GDM1 (cell line): ENCODE data around the gene CEP43.
A peak's percentile ranks its signal among the peaks of the same experiment; 100 is the strongest.

Source experiments
- DNase-seq: peaks from one replicate; lab custom pipeline; 2025; lab: John Stamatoyannopoulos, UW

CEP43 gene

GRCh38 chr6:166999145-166999883 is at the start of gene CEP43:
Gene CEP43 (plus strand): TSS chr6:166999397. CDS start chr6:166999413, 16 bp downstream.
- DNase-seq: peak; percentile 97

GRCh38 chr6:166949528-166950442 is 49.4 kb upstream of the CEP43 start:
- DNase-seq: no peak

GRCh38 chr6:166950443-166950821 is 48.8 kb upstream of the CEP43 start:
- DNase-seq: no peak

- DNase-seq: peak; percentile 41
Measured at GRCh38 chr6:166950892-166951669, 48.1 kb upstream of the CEP43 start.

- no peak for DNase-seq
Measured at GRCh38 chr6:166951670-166952060, 47.5 kb upstream of the CEP43 start.

- no peak for DNase-seq
Measured at GRCh38 chr6:166952121-166952520, 47.1 kb upstream of the CEP43 start.

- DNase-seq: no peak
Measured at GRCh38 chr6:166952567-166953486, 46.4 kb upstream of the CEP43 start.

GRCh38 chr6:166954118-166954713 is 45.0 kb upstream of the CEP43 start:
- DNase-seq: no peak

GRCh38 chr6:166955121-166955864 is 43.9 kb upstream of the CEP43 start:
- DNase-seq: peak; percentile 61

GRCh38 chr6:166955865-166956443 is 43.2 kb upstream of the CEP43 start:
- no peak for DNase-seq

- DNase-seq: peak; percentile 88
Measured at GRCh38 chr6:166956444-166957086, 42.6 kb upstream of the CEP43 start, which contains the start of gene RNASET2. Gene RNASET2 (minus strand): TSS chr6:166956550. CDS start chr6:166956182, 368 bp downstream.

GRCh38 chr6:166957087-166957804 is 42.0 kb upstream of the CEP43 start:
- no peak for DNase-seq

GRCh38 chr6:166957805-166958076 is 41.5 kb upstream of the CEP43 start:
- DNase-seq: no peak

GRCh38 chr6:166958926-166959861 is 40.0 kb upstream of the CEP43 start:
- peak; percentile 34 for DNase-seq

GRCh38 chr6:166959911-166960608 is 39.1 kb upstream of the CEP43 start:
- DNase-seq: no peak

- DNase-seq: no peak
Measured at GRCh38 chr6:166960609-166960978, 38.6 kb upstream of the CEP43 start.

GRCh38 chr6:166966268-166966667 is 32.9 kb upstream of the CEP43 start:
- DNase-seq: no peak
